ENCODE data around the gene SLC1A3. TPM values are rescaled to one million over a fixed set of nuclear protein-coding genes. Genes with fewer than 3 reads are reported as not detected.
A peak's percentile ranks its signal among the peaks of the same experiment; 100 is the strongest.

Gene SLC1A3
- total RNA-seq, 4 donors from 2014 or later = 9.3 to 17.0 (median 15.4) TPM

- no peak for DNase-seq
- H3K4me1 ChIP-seq = peaks cover 11 to 15% of the 10 kb centered on the region in 2 donors
- no peaks in the 10 kb centered on the region for H3K9me3 ChIP-seq
- 86 to 93% methylated on average over 5 of the region's 5 CpGs for WGBS, 2 donors
- intact Hi-C loops (cut with DNase I) = loop anchor here (5.0 to 10.0 kb wide), 2 partner anchors 180 to 277 kb away; no protein-coding TSS in a partner anchor
- no peak overlapping the region for H3K4me3 ChIP-seq (replicated peaks in 1 of 3)
- TF ChIP-seq, protein P1, sequence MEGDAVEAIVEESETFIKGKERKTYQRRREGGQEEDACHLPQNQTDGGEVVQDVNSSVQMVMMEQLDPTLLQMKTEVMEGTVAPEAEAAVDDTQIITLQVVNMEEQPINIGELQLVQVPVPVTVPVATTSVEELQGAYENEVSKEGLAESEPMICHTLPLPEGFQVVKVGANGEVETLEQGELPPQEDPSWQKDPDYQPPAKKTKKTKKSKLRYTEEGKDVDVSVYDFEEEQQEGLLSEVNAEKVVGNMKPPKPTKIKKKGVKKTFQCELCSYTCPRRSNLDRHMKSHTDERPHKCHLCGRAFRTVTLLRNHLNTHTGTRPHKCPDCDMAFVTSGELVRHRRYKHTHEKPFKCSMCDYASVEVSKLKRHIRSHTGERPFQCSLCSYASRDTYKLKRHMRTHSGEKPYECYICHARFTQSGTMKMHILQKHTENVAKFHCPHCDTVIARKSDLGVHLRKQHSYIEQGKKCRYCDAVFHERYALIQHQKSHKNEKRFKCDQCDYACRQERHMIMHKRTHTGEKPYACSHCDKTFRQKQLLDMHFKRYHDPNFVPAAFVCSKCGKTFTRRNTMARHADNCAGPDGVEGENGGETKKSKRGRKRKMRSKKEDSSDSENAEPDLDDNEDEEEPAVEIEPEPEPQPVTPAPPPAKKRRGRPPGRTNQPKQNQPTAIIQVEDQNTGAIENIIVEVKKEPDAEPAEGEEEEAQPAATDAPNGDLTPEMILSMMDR (IDR thresholded peaks at IDR 0.05) = no peak
- TF ChIP-seq POLR2A (IDR thresholded peaks at IDR 0.05) = no peak
- no peaks in the 10 kb centered on the region for H3K27me3 ChIP-seq
- H3K27ac ChIP-seq = no peak overlapping the region
- H3K36me3 ChIP-seq = no peaks in the 10 kb centered on the region
These were observed 87.9 kb downstream of the SLC1A3 start for GRCh38 chr5:36694351-36694750.

DNA sequence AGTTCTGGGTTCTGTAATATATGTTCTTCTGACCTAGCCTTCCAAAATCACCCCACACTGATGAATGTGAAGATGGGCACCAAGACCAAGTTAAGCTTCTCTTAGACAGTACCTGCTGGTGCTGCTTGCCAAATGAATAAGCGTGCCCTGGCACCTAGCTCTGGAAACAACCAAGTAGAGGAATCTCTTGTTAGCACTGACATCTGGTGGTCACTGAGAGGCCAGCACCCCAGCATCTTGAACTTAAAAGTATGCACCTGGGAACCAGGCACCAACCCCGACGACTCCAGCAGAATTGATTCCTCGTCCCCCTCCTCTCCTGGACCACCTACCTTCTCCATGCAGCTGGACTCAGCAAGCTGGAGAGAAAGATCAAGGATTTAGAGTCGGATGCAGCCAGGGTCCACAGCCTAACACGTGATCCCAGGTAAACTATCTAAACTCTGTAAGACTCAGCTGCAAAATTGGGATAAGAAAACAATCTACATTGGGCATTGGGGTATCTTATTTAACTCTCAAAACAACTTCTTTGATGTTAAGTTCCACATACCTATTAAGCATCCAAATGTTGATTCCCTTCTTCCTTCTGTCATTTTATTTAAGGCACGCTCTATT, 89.8 kb downstream of the SLC1A3 start:
- 19 to 27% methylated on average over 7 of the region's 7 CpGs for WGBS, 2 donors
- TF ChIP-seq, protein P1 (IDR thresholded peaks at IDR 0.05) = peak in 4 of 6 experiments; percentile 57 to 77 (median 68)
- TF ChIP-seq POLR2A (IDR thresholded peaks at IDR 0.05) = no peak
- peak; percentile 77 to 78 for DNase-seq
- peaks cover 4 to 11% of the 10 kb centered on the region in 2 donors for H3K4me1 ChIP-seq
- H3K9me3 ChIP-seq = no peaks in the 10 kb centered on the region
- H3K27ac ChIP-seq = no peak overlapping the region
- H3K4me3 ChIP-seq (replicated peaks in 1 of 3) = no peak overlapping the region
- H3K36me3 ChIP-seq = no peaks in the 10 kb centered on the region
- intact Hi-C loops (cut with DNase I) = loop anchor here (10.0 kb wide), 1 partner anchor 181 kb away; no protein-coding TSS in a partner anchor
- H3K27me3 ChIP-seq = no peaks in the 10 kb centered on the region

DNA sequence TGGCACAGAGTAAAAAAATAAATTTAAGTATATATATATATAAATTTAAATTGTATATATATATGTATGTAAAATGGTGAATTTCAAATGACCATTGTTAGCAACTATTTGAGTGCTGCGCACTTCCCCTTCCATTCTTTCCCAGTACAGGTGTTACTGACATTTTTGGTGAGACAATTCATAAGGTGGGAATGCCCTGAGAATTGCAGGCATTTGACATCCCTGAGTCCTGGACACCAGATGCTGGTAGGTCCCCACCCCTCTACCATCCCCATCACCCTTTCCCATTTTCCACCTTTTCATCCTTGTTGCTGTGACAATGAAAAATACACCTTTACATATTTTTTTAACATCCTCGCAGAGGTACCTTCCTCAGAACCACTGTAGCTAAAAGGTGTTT, 91.6 kb downstream of the SLC1A3 start:
- Histone ChIP-seq H3K4me1 (peaks cover under 1 to 2% of the 10 kb centered on the region in 2 donors), H3K9me3 (no peaks in the 10 kb centered on the region), H3K4me3 (replicated peaks in 1 of 3) (no peak overlapping the region), H3K27ac (no peak overlapping the region), H3K36me3 (no peaks in the 10 kb centered on the region), H3K27me3 (no peaks in the 10 kb centered on the region)
- TF ChIP-seq, protein P1 (IDR thresholded peaks at IDR 0.05) = no peak
- TF ChIP-seq POLR2A (IDR thresholded peaks at IDR 0.05) = no peak
- intact Hi-C loops (cut with DNase I) = loop anchor here (10.0 kb wide), 1 partner anchor 183 kb away; no protein-coding TSS in a partner anchor
- no peak for DNase-seq
- WGBS, 2 donors = 95 to 98% methylated on average over 2 of the region's 2 CpGs

GRCh38 chr5:36701085-36701698, 94.8 kb downstream of the SLC1A3 start:
- H3K27ac ChIP-seq = no peak overlapping the region
- intact Hi-C loops (cut with DNase I) = no loop called here
- H3K4me3 ChIP-seq (replicated peaks in 1 of 3) = no peak overlapping the region
- DNase-seq = peak in 1 of 2 donors; percentile 19
- H3K9me3 ChIP-seq = no peaks in the 10 kb centered on the region
- TF ChIP-seq, protein P1 (IDR thresholded peaks at IDR 0.05) = no peak
- TF ChIP-seq POLR2A (IDR thresholded peaks at IDR 0.05) = no peak
- no peaks in the 10 kb centered on the region for H3K4me1 ChIP-seq
- H3K36me3 ChIP-seq = no peaks in the 10 kb centered on the region
- H3K27me3 ChIP-seq = no peaks in the 10 kb centered on the region
- 58 to 66% methylated on average over 4 of the region's 4 CpGs for WGBS, 2 donors

DNA sequence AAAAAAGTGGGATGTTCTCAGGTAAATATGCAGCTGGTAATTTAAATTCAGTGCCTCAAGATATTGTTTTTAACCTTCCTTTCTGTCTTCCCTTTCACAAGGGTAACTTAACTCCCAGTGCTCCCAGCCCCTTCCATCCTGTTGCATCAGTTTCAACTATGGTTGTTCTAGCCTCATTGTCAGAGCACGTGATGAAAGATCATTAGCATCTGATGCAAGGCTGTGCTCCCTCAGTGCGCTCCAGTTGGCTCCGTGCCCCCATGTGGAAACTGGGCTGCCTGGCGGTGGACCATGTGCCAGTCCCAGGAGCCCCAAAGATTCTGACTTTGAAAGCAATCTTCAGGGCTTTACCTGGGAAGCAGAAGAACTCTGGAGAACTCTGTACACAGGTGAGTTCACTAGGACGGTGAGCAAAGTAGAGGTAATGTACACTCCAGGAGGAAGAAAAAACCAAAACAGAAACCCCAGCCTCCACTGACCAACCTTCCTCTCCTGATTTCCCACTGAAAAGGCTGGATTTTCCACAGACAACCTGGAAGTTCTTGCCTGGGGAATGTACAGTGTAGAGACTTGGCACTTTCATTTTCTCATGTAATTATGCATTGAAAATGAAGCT, 96.9 kb downstream of the SLC1A3 start:
- no peaks in the 10 kb centered on the region for H3K36me3 ChIP-seq
- H3K4me3 ChIP-seq (replicated peaks in 1 of 3) = no peak overlapping the region
- 66 to 84% methylated on average over 5 of the region's 5 CpGs for WGBS, 2 donors
- H3K9me3 ChIP-seq = no peaks in the 10 kb centered on the region
- TF ChIP-seq, protein P1 (IDR thresholded peaks at IDR 0.05) = no peak
- TF ChIP-seq POLR2A (IDR thresholded peaks at IDR 0.05) = no peak
- DNase-seq = no peak
- no peaks in the 10 kb centered on the region for H3K27me3 ChIP-seq
- intact Hi-C loops (cut with DNase I) = no loop called here
- H3K27ac ChIP-seq = no peak overlapping the region
- no peaks in the 10 kb centered on the region for H3K4me1 ChIP-seq

All from thyroid gland (tissue), 4 donors.